Sigmoid colon (tissue), 4 donors: ENCODE measurements around the gene IGDCC3.

Experiments
- CTCF ChIP-seq, 4 experiments: fragments of 450-650 bp in 3 of 4; fragments of 200-600 bp in 1 of 4; IDR thresholded peaks; one replicate each; pipeline ENCODE4 v1.5.1; 2016 to 2019; ENCODE audit warnings: antibody characterized with exemption in 4 of 4, mild to moderate bottlenecking in 3 of 4, moderate library complexity in 2 of 4
- EP300 ChIP-seq, 4 donors: sonication (generic); formaldehyde crosslinking; IDR thresholded peaks; one replicate each; pipeline ENCODE4 v1.6.1; 2017; ENCODE audit warnings: antibody characterized with exemption in 4 of 4
- POLR2A ChIP-seq, 2 donors: fragments of 450-650 bp; IDR thresholded peaks; one replicate each; pipeline ENCODE4 v1.6.1; 2016; ENCODE audit warnings: antibody characterized with exemption in 2 of 2, mild to moderate bottlenecking in 2 of 2, moderate library complexity in 2 of 2

- TF ChIP-seq CTCF (IDR thresholded peaks at IDR 0.05): no peak
- TF ChIP-seq EP300 (IDR thresholded peaks at IDR 0.05): no peak
- no peak for TF ChIP-seq POLR2A (IDR thresholded peaks at IDR 0.05)
Observed at GRCh38 chr15:65368302-65369211, 9.2 kb downstream of the IGDCC3 start.
